HG03103 (cell line): Measurements from ENCODE around the gene SULT6B1.
"Not testable (repeated sequence)": the region's sequence is repeated elsewhere in the genome, so short reads cannot be mapped to it uniquely, and the experiment has no call there.

Source experiments
- ATAC-seq: cut with Tn5 transposase; IDR thresholded peaks from one replicate; pipeline ENCODE4 v1.9.1; 2021; ENCODE audit warnings: low read depth; ENCODE audit not compliant: unreplicated experiment

The SULT6B1 gene

GRCh38 chr2:37196320-37197195 lies 8.1 kb upstream of the SULT6B1 start, which contains the start of gene CEBPZOS:
TSS of gene CEBPZOS (plus strand) at chr2:37196496. CDS start at chr2:37199705, 3,209 bp downstream.
- peak; percentile 63 for ATAC-seq

- not testable (repeated sequence) for ATAC-seq
Observed at GRCh38 chr2:37195862-37196319, 7.4 kb upstream of the SULT6B1 start.

GRCh38 chr2:37192551-37192950 lies 4.1 kb upstream of the SULT6B1 start:
- ATAC-seq = no peak

GRCh38 chr2:37191747-37192146 lies 3.3 kb upstream of the SULT6B1 start:
- ATAC-seq = no peak

- ATAC-seq = no peak
Observed at GRCh38 chr2:37191253-37191652, 2.8 kb upstream of the SULT6B1 start.

- ATAC-seq = no peak
Observed at GRCh38 chr2:37190290-37190689, 1.8 kb upstream of the SULT6B1 start.

- ATAC-seq = no peak
Observed at GRCh38 chr2:37189452-37190153, 1.1 kb upstream of the SULT6B1 start.

- ATAC-seq = no peak
Observed at GRCh38 chr2:37181726-37182684, 6.5 kb downstream of the SULT6B1 start.

GRCh38 chr2:37180640-37181039 lies 7.8 kb downstream of the SULT6B1 start:
- no peak for ATAC-seq

GRCh38 chr2:37180006-37180639 lies 8.3 kb downstream of the SULT6B1 start:
- ATAC-seq = no peak

GRCh38 chr2:37173741-37174140 lies 14.7 kb downstream of the SULT6B1 start:
- ATAC-seq = no peak

GRCh38 chr2:37171624-37171950 lies 16.9 kb downstream of the SULT6B1 start:
- ATAC-seq = no peak

- ATAC-seq = peak; percentile 67
Observed at GRCh38 chr2:37168217-37168981, 20.1 kb downstream of the SULT6B1 start.

- ATAC-seq = no peak
Observed at GRCh38 chr2:37167636-37168180, 20.8 kb downstream of the SULT6B1 start.

- ATAC-seq = no peak
Observed at GRCh38 chr2:37164757-37165156, 23.7 kb downstream of the SULT6B1 start.

GRCh38 chr2:37156857-37157714 lies 31.4 kb downstream of the SULT6B1 start, which contains the start of gene EIF2AK2:
TSS of gene EIF2AK2 (minus strand) at chr2:37156980. CDS start at chr2:37147806, 9,174 bp downstream.
- ATAC-seq = peak; percentile 78

- no peak for ATAC-seq
Observed at GRCh38 chr2:37156071-37156856, 32.2 kb downstream of the SULT6B1 start.
